Measurements from ENCODE around the gene RAVER1. TPM values are rescaled to one million over a fixed set of nuclear protein-coding genes. Genes with fewer than 3 reads are reported as not detected.

RAVER1 gene
- total and polyA plus RNA-seq, 9 of the 15 experiments (the other 6 are each of a cell fraction or from before 2014, with no cell fraction given): 0.06 to 113 (median 7.0) TPM

GRCh38 chr19:10334588-10335351, 1.4 kb upstream of the RAVER1 start (continued):
- TF ChIP-seq ZNF449 (CRISPR knock-in tag; IDR thresholded peaks at IDR 0.05) (no peak), FOXO4 (CRISPR knock-in tag; IDR thresholded peaks at IDR 0.05) (no peak), ZNF76 (CRISPR knock-in tag; IDR thresholded peaks at IDR 0.05; ENCODE audit: borderline replicate concordance) (no peak), GATAD2A (IDR thresholded peaks at IDR 0.05) (peak; percentile 45; the same call in 1 of the 2 replicates), DPF2 (IDR thresholded peaks at IDR 0.05) (no peak), ZNF253 (CRISPR knock-in tag; conservative IDR thresholded peaks at IDR 0.05) (no peak), CC2D1A (IDR thresholded peaks at IDR 0.05) (no peak), NEUROD1 (IDR thresholded peaks at IDR 0.05; ENCODE audit: borderline replicate concordance, low read depth, low read length, partially characterized antibody) (no peak), IRF1 (CRISPR knock-in tag; IDR thresholded peaks at IDR 0.05; ENCODE audit: borderline replicate concordance) (no peak), SAFB2 (IDR thresholded peaks at IDR 0.05; ENCODE audit: borderline replicate concordance, low read depth, low read length, severe bottlenecking) (no peak), ZNF655 (CRISPR knock-in tag; IDR thresholded peaks at IDR 0.05) (no peak), SMAD2 (IDR thresholded peaks at IDR 0.05; ENCODE audit: low read depth, low read length) (no peak), CBX2 (IDR thresholded peaks at IDR 0.05; ENCODE audit: insufficient read depth, low read length, poor library complexity, severe bottlenecking) (no peak), ZNF609 (CRISPR knock-in tag; IDR thresholded peaks at IDR 0.05; ENCODE audit: borderline replicate concordance) (no peak), EWSR1 (IDR thresholded peaks at IDR 0.05; ENCODE audit: borderline replicate concordance, low read depth, partially characterized antibody) (no peak)

All from K562 (cell line).